Vagina (tissue), 2 donors: ENCODE measurements around the gene ELP1.

Source experiments
- CTCF ChIP-seq, 3 experiments: fragments of 450-650 bp in 2 of 3; fragments of 200-600 bp in 1 of 3; sonication (generic) in 1 of 3; IDR thresholded peaks; one replicate each; pipeline ENCODE4 v1.5.1; 2017 to 2019; ENCODE audit warnings: antibody characterized with exemption in 3 of 3, mild to moderate bottlenecking in 2 of 3, moderate library complexity in 2 of 3
- POLR2A ChIP-seq, 2 donors: fragments of 450-650 bp; IDR thresholded peaks; one replicate each; pipeline ENCODE4 v1.6.1; 2017; ENCODE audit warnings: antibody characterized with exemption in 2 of 2, mild to moderate bottlenecking in 2 of 2, moderate library complexity in 2 of 2
- POLR2AphosphoS5 ChIP-seq, 2 donors: sonication (generic); formaldehyde crosslinking; IDR thresholded peaks; one replicate each; pipeline ENCODE4 v1.9.0; 2017; ENCODE audit warnings: antibody characterized with exemption in 2 of 2, mild to moderate bottlenecking in 2 of 2, low read depth in 1 of 2; ENCODE audit not compliant: insufficient read depth in 1 of 2

GRCh38 chr9:108950168-108950567 is 16.2 kb upstream of the ELP1 start:
- TF ChIP-seq CTCF (IDR thresholded peaks at IDR 0.05) (no peak), POLR2AphosphoS5 (IDR thresholded peaks at IDR 0.05; ENCODE audit: insufficient read depth in 1 of 2, low read depth in 1 of 2) (no peak), POLR2A (IDR thresholded peaks at IDR 0.05) (no peak)
